ENCODE measurements around the gene C10orf71. TPM values are rescaled to one million over a fixed set of nuclear protein-coding genes. Genes with fewer than 3 reads are reported as not detected.

C10orf71 gene
- total and polyA plus RNA-seq, 2 donors (not counting 1 experiment from before 2014, with no cell fraction given), result not detected

- intact Hi-C loops (cut with micrococcal nuclease), result no loop called here
Observed at GRCh38 chr10:49322371-49323170, 23.6 kb downstream of the C10orf71 start.

More at GRCh38 chr10:49322371-49323170, 23.6 kb downstream of the C10orf71 start:
- TF ChIP-seq CTCF (IDR thresholded peaks at IDR 0.05), result no peak
- no peak for TF ChIP-seq EZH2 (IDR thresholded peaks at IDR 0.05; ENCODE audit: borderline replicate concordance, insufficient read depth, low read depth, low read length, poor library complexity, severe bottlenecking)
- Histone ChIP-seq H4K20me1 (ENCODE audit: control insufficient read depth, insufficient read depth, low read length, poor library complexity, severe bottlenecking) (no peaks in the 10 kb centered on the region), H3K36me3 (replicated peaks in 1 of 2; ENCODE audit: control extremely low read depth in 1 of 2, control insufficient read depth in 1 of 2, extremely low read depth in 1 of 2, insufficient read depth in 2 of 2, low read length in 1 of 2) (no peaks in the 10 kb centered on the region), H3K9me3 (ENCODE audit: control extremely low read depth in 1 of 3, control insufficient read depth in 2 of 3, insufficient read depth in 1 of 3, low read length in 2 of 3) (no peaks in the 10 kb centered on the region), H3K27ac (ENCODE audit: low read length in 2 of 2) (no peak overlapping the region), H3K4me1 (ENCODE audit: control insufficient read depth in 2 of 2, insufficient read depth in 2 of 2, low read length in 2 of 2) (no peaks in the 10 kb centered on the region), H3K27me3 (replicated peaks in 1 of 4; ENCODE audit: control extremely low read depth in 1 of 4, control insufficient read depth in 3 of 4, insufficient read depth in 4 of 4, low read length in 3 of 4) (no peaks in the 10 kb centered on the region), H2AFZ (ENCODE audit: insufficient read depth, low read depth, low read length, poor library complexity, severe bottlenecking) (no peak overlapping the region), H3K79me2 (ENCODE audit: control insufficient read depth, insufficient read depth, low read length) (no peaks in the 10 kb centered on the region), H3K4me2 (replicated peaks; ENCODE audit: low read depth, low read length, poor library complexity, severe bottlenecking) (no peak overlapping the region), H3K9ac (ENCODE audit: low read length) (no peak overlapping the region), H3K4me3 (ENCODE audit: control extremely low read depth in 1 of 5, extremely low read depth in 1 of 5, insufficient read depth in 1 of 5, low read depth in 2 of 5, low read length in 4 of 5) (no peak overlapping the region)
- Mint-ChIP-seq H3K4me1 (no peaks in the 10 kb centered on the region), H3K27ac (no peak overlapping the region), H3K27me3 (peaks cover 10% of the 10 kb centered on the region), H3K4me3 (no peak overlapping the region), H3K9me3 (ENCODE audit: insufficient read depth) (no peaks in the 10 kb centered on the region)
- POLR2A ChIA-PET, result no interaction called here
- ATAC-seq (ENCODE audit: low read depth) (no peak), DNase-seq (no peak)
- CTCF ChIA-PET, result interaction anchor here (1.0 kb wide), 1 partner anchor 55 kb away, joined by 3 read pairs; no protein-coding TSS in a partner anchor
- 94% methylated on average over 24 of the region's 26 CpGs for WGBS (ENCODE audit: insufficient coverage)
